GM12892 (cell line): ENCODE results near the gene STEAP2.

ENCODE experiments used
- POLR2A ChIP-seq: IDR thresholded peaks from 2 replicates; pipeline ENCODE4 v1.6.1; 2011; ENCODE audit warnings: low read depth, low read length, control low read depth
- POLR2AphosphoS5 ChIP-seq: IDR thresholded peaks from 2 replicates; pipeline ENCODE4 v1.6.1; 2011; ENCODE audit warnings: low read depth, low read length, control low read depth
- TAF1 ChIP-seq: IDR thresholded peaks from 2 replicates; pipeline ENCODE4 v1.6.1; 2011; ENCODE audit warnings: low read depth, mild to moderate bottlenecking, control low read depth, low read length, borderline replicate concordance

DNA sequence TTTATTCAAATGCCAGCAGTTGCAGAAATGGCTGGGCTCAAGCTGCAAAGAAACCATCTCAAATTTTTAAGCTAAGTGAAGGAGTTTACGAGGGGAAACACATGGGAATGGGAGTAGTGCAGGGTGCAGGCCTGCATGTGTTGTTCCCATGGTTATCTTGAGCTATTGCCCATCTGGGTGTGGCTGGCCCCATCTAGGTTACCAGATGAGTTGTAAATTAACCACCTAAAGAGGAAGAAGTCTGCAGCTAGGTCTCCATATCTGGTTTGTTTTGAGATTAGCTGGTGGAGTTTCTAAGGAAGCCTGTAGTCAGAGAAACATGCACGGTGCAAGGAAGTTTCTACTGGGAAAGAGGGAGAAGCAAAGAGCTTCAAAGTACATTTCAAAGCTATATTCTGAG is 23.3 kb upstream of the STEAP2 start:
- no peak for TF ChIP-seq POLR2AphosphoS5
- TF ChIP-seq POLR2A: no peak
- TF ChIP-seq TAF1: no peak
